Endodermal cell (in vitro differentiated cells): ENCODE results near the gene MRPL1. TPM values are rescaled to one million over a fixed set of nuclear protein-coding genes. Genes with fewer than 3 reads are reported as not detected.
"Not testable (repeated sequence)": the region's sequence is repeated elsewhere in the genome, so short reads cannot be mapped to it uniquely, and the experiment has no call there.

Experiments used
- DNase-seq: peaks from one replicate; pipeline ENCODE4 v3.0.0-alpha.2; 2017
- H3K27ac ChIP-seq: 2 replicates; pipeline ENCODE4 v1.5.1; 2013; ENCODE audit warnings: mild to moderate bottlenecking, low read depth, low read length, moderate library complexity
- H3K27me3 ChIP-seq: 2 replicates; pipeline ENCODE4 v1.6.1; 2013; ENCODE audit warnings: mild to moderate bottlenecking, low read length, moderate library complexity; ENCODE audit not compliant: insufficient read depth, control insufficient read depth, poor library complexity, severe bottlenecking
- H3K36me3 ChIP-seq: 2 replicates; pipeline ENCODE4 v1.7.0; 2013; ENCODE audit warnings: mild to moderate bottlenecking, low read length, moderate library complexity; ENCODE audit not compliant: control insufficient read depth, insufficient read depth
- H3K4me1 ChIP-seq: one replicate; pipeline ENCODE4 v1.7.0; 2013; ENCODE audit warnings: low read length; ENCODE audit not compliant: control insufficient read depth, insufficient read depth
- H3K4me3 ChIP-seq: 2 replicates; pipeline ENCODE4 v1.5.1; 2013; ENCODE audit warnings: mild to moderate bottlenecking, low read length, moderate library complexity
- H3K9ac ChIP-seq: 2 replicates; pipeline ENCODE4 v1.6.1; 2013; ENCODE audit warnings: mild to moderate bottlenecking, low read length, moderate library complexity; ENCODE audit not compliant: poor library complexity, severe bottlenecking; ENCODE audit errors: extremely low read depth
- H3K9me3 ChIP-seq: 2 replicates; pipeline ENCODE4 v1.6.1; 2013; ENCODE audit warnings: mild to moderate bottlenecking, low read length, moderate library complexity; ENCODE audit not compliant: control insufficient read depth
- H3K27ac Mint-ChIP-seq: 2 replicates; pipeline ENCODE4 v1.8.0; 2020; ENCODE audit warnings: mixed read lengths
- H3K27me3 Mint-ChIP-seq: 2 replicates; pipeline ENCODE4 v1.8.0; 2021; ENCODE audit warnings: mild to moderate bottlenecking, mixed read lengths; ENCODE audit not compliant: insufficient read depth
- H3K36me3 Mint-ChIP-seq: 2 replicates; pipeline ENCODE4 v1.8.0; 2020; ENCODE audit warnings: low read depth, mixed read lengths
- H3K4me1 Mint-ChIP-seq: 2 replicates; pipeline ENCODE4 v1.8.0; 2020; ENCODE audit warnings: mixed read lengths
- H3K4me3 Mint-ChIP-seq: 2 replicates; pipeline ENCODE4 v1.8.0; 2020; ENCODE audit warnings: mild to moderate bottlenecking, moderate library complexity, mixed read lengths
- H3K9me3 Mint-ChIP-seq: 2 replicates; pipeline ENCODE4 v1.8.0; 2020; ENCODE audit warnings: mild to moderate bottlenecking, mixed read lengths
- WGBS, 2 experiments: methylation state at CpG; one replicate each; pipeline versions ENCODE4 v1.1.5 to v1.1.7; 2013; ENCODE audit warnings: missing lambda C conversion rate in 2 of 2, mixed read lengths in 1 of 2; ENCODE audit not compliant: insufficient coverage in 1 of 2, insufficient read length in 1 of 2; 5-methylcytosine and 5-hydroxymethylcytosine counted together
- total RNA-seq, 2 donors: library from RNA; stranded (reverse); fragmentation: NEBNext Ultra II Directional in 1 of 2; extraction: Animal tissue kit (Norgen Biotek cat#: 25700) in 1 of 2; gene quantifications; 2 replicates in 1 of 2; 3 replicates in 1 of 2; pipeline ENCODE4 v1.2.1, GENCODE V29; 2021
- TF ChIP-seq, protein P1 (sequence below): fragments of 200-600 bp; sonication (generic); conservative IDR thresholded peaks from 2 replicates; pipeline ENCODE4 v1.5.0; 2021; ENCODE audit warnings: antibody characterized with exemption, mild to moderate bottlenecking

The MRPL1 gene
- total RNA-seq, 2 donors from 2014 or later: 31.7 to 46.4 TPM

DNA sequence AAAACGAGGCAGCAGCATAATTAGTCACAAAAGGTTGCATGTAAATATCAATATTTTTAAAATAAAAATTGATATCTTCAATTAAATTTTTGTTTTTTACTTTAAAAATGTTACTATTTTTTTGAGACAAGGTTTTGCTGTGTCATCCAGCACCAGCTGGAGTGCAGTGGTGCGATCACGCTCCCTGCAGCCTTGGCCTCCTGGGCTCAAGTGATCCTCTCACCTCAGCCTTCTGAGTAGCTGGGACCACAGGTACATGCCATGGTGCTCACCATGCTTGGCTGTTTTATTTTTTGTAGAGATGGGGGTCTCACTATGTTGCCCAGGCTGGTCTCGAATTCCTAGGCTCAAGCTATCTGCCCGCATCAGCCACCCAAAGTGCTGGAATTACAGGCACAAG, 97.7 kb downstream of the MRPL1 start:
- 98 to 100% methylated on average over 2 to 5 of the region's 5 CpGs for WGBS, 2 experiments
- Mint-ChIP-seq H3K4me3 (no peak overlapping the region), H3K9me3 (no peaks in the 10 kb centered on the region), H3K27ac (no peak overlapping the region), H3K27me3 (no peaks in the 10 kb centered on the region), H3K36me3 (no peaks in the 10 kb centered on the region), H3K4me1 (peaks cover 5% of the 10 kb centered on the region)
- TF ChIP-seq, protein P1, sequence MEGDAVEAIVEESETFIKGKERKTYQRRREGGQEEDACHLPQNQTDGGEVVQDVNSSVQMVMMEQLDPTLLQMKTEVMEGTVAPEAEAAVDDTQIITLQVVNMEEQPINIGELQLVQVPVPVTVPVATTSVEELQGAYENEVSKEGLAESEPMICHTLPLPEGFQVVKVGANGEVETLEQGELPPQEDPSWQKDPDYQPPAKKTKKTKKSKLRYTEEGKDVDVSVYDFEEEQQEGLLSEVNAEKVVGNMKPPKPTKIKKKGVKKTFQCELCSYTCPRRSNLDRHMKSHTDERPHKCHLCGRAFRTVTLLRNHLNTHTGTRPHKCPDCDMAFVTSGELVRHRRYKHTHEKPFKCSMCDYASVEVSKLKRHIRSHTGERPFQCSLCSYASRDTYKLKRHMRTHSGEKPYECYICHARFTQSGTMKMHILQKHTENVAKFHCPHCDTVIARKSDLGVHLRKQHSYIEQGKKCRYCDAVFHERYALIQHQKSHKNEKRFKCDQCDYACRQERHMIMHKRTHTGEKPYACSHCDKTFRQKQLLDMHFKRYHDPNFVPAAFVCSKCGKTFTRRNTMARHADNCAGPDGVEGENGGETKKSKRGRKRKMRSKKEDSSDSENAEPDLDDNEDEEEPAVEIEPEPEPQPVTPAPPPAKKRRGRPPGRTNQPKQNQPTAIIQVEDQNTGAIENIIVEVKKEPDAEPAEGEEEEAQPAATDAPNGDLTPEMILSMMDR: no peak
- Histone ChIP-seq H3K27me3 (no peaks in the 10 kb centered on the region), H3K4me1 (no peaks in the 10 kb centered on the region), H3K4me3 (no peak overlapping the region), H3K27ac (no peak overlapping the region), H3K9ac (no peak overlapping the region), H3K9me3 (no peaks in the 10 kb centered on the region), H3K36me3 (no peaks in the 10 kb centered on the region)
- DNase-seq: no peak

DNA sequence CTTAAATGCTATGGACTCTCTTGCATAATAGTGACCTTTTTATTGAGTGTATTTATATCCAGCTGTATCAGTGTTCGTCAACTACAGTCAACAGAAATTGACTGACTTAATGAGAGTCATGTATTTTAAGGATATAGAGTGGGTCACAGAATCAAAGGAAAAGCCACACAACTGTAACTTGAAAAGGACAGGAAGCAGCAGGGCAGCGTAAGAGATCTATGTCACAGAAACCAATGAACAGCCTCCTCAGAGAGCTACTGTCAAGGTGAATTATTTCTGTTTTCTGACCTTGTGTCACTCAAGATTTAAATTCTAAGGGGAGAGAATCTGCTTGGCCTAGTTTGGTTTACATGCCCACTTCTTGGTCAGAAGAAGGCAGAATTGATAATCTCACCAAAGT, 100.4 kb downstream of the MRPL1 start:
- no peaks in the 10 kb centered on the region for H3K27me3 ChIP-seq
- no peaks in the 10 kb centered on the region for H3K36me3 ChIP-seq
- no peak overlapping the region for H3K27ac Mint-ChIP-seq
- no peak overlapping the region for H3K4me3 ChIP-seq
- TF ChIP-seq, protein P1: no peak
- WGBS, 2 experiments: 79 to 93% methylated on average over 2 of the region's 2 CpGs
- H3K36me3 Mint-ChIP-seq: no peaks in the 10 kb centered on the region
- H3K9ac ChIP-seq: no peak overlapping the region
- H3K27me3 Mint-ChIP-seq: no peaks in the 10 kb centered on the region
- no peak overlapping the region for H3K4me3 Mint-ChIP-seq
- H3K9me3 ChIP-seq: peaks cover 1% of the 10 kb centered on the region
- DNase-seq: no peak
- H3K4me1 ChIP-seq: no peaks in the 10 kb centered on the region
- H3K9me3 Mint-ChIP-seq: peaks cover under 1% of the 10 kb centered on the region
- no peak overlapping the region for H3K27ac ChIP-seq
- H3K4me1 Mint-ChIP-seq: no peaks in the 10 kb centered on the region

DNA sequence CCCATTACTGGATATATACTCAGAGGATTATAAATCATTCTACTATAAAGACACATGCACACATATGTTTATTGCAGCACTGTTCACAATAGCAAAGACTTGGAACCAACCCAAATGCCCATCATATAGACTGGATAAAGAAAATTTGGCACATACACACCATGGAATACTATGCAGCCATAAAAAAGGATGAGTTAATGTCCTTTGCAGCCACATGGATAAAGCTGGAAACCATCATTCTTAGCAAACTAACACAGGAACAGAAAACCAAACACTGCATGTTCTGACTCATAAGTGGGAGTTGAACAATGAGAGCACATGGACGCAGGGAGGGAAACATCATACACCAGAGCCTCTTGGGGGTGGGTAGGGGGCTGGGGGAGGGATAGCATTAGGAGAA, 111.0 kb downstream of the MRPL1 start:
- not testable (repeated sequence) for H3K9me3 Mint-ChIP-seq, H3K4me1 Mint-ChIP-seq
- WGBS, 2 experiments: 90 to 100% methylated on average over 1 of the region's 1 CpG

DNA sequence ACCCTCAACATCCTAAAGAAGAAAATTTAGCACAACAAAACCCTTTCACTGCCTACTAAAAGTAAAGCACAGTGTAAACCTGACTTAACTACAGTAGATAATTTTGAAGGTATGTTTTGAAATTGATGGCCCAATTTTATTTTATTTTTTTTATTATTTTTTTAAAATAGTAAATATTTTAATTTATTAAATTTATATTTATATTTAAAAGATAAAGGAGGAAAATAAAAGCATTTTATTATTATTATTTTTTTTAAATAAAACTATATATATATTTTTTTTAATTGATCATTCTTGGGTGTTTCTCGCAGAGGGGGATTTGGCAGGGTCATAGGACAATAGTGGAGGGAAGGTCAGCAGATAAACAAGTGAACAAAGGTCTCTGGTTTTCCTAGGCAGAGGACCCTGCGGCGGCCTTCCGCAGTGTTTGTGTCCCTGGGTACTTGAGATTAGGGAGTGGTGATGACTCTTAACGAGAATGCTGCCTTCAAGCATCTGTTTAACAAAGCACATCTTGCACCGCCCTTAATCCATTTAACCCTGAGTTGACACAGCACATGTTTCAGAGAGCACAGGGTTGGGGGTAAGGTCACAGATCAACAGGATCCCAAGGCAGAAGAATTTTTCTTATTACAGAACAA, 120.4 kb downstream of the MRPL1 start:
- H3K27ac ChIP-seq, H3K36me3 ChIP-seq, H3K27me3 Mint-ChIP-seq, H3K36me3 Mint-ChIP-seq, H3K4me3 Mint-ChIP-seq, H3K4me1 ChIP-seq, H3K9ac ChIP-seq, H3K27ac Mint-ChIP-seq, H3K4me3 ChIP-seq, H3K27me3 ChIP-seq, DNase-seq: not testable (repeated sequence)
- Mint-ChIP-seq H3K4me1 (peaks cover 17% of the 10 kb centered on the region), H3K9me3 (peaks cover 20% of the 10 kb centered on the region)
- H3K9me3 ChIP-seq: peaks cover 10% of the 10 kb centered on the region
- WGBS, 2 experiments: 76% methylated on average over 4 of the region's 6 CpGs; no CpG with 5 or more reads in 1 of the 2 experiments

More for the DNA sequence above, 111.0 kb downstream of the MRPL1 start:
- H3K27me3 ChIP-seq, H3K36me3 ChIP-seq, H3K27me3 Mint-ChIP-seq, H3K4me1 ChIP-seq, H3K36me3 Mint-ChIP-seq, DNase-seq, H3K27ac ChIP-seq, H3K27ac Mint-ChIP-seq, H3K4me3 Mint-ChIP-seq, H3K9me3 ChIP-seq, H3K9ac ChIP-seq, H3K4me3 ChIP-seq: not testable (repeated sequence)

DNA sequence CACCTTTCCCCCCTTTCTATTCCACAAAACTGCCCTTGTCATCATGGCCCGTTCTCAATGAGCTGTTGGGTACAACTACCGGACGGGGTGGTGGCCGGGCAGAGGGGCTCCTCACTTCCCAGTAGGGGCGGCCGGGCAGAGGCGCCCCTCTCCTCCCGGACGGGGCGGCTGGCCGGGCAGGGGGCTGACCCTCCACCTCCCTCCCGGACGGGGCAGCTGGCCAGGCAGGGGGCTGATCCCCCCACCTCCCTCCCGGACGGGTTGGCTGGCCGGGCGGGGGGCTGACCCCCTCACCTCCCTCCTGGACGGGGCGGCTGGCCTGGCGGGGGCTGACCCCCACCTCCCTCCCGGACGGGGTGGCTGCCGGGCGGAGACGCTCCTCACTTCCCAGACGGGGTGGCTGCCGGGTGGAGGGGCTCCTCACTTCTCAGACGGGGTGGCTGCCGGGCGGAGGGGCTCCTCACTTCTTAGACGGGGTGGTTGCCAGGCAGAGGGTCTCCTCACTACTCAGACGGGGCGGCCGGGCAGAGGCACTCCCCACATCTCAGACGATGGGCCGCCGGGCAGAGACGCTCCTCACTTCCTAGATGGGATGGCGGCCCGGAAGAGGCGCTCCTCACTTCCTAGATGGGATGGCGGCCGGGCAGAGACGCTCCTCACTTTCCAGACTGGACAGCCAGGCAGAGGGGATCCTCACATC, 121.1 kb downstream of the MRPL1 start:
- not testable (repeated sequence) for H3K27ac Mint-ChIP-seq, H3K4me3 Mint-ChIP-seq, DNase-seq, H3K36me3 ChIP-seq, H3K9ac ChIP-seq, H3K27ac ChIP-seq, H3K27me3 ChIP-seq, H3K36me3 Mint-ChIP-seq, H3K4me3 ChIP-seq, H3K27me3 Mint-ChIP-seq, H3K4me1 ChIP-seq
- 93% methylated on average over 35 of the region's 44 CpGs; no CpG with 5 or more reads in 1 of the 2 experiments for WGBS, 2 experiments
- Mint-ChIP-seq H3K4me1 (peaks cover 17% of the 10 kb centered on the region), H3K9me3 (peaks cover 20% of the 10 kb centered on the region)
- peaks cover 10% of the 10 kb centered on the region for H3K9me3 ChIP-seq
